ENCODE results near the gene CTTNBP2. TPM values are rescaled to one million over a fixed set of nuclear protein-coding genes. Genes with fewer than 3 reads are reported as not detected.

CTTNBP2 gene
- total RNA-seq (10 to 100 TPM in 2 of 7 donors, 1 to 10 TPM in 5; 5.3 to 15.1 (median 9.0) TPM), polyA plus RNA-seq (1 to 10 TPM in 2 of 3 donors, under 1 TPM in 1; 0.68 to 1.5 (median 1.4) TPM)
- long read RNA-seq, donor 1, partial matches to known transcripts, result 7 of 8 reads
- long read RNA-seq, donor 1, other reads (novel, unspliced or antisense), result 0 of 8 reads
- long read RNA-seq, donor 2, result 0 reads

GRCh38 chr7:117873310-117874190, at the start of gene CTTNBP2:
Gene CTTNBP2, minus strand, starts transcription at chr7:117873441. Its CDS starts 26 bp downstream, at chr7:117873415.
- Histone ChIP-seq H3K4me3 (peak within 1 kb of the TSS; percentile 44 to 80 (median 64)), H3K36me3 (no peaks in the 10 kb centered on the region), H3K27me3 (replicated peaks in 1 of 7) (peaks cover 0 to 73% (median 18%) of the 10 kb centered on the region in 7 donors), H3K4me1 (peaks cover 0 to 28% (median 13%) of the 10 kb centered on the region in 6 donors), H3K27ac (peak within 1 kb of the TSS; percentile 27 to 83 (median 72)), H3K9me3 (no peaks in the 10 kb centered on the region)
- WGBS, 5 donors, result 3 to 9% (median 4%) methylated on average over 18 to 87 of the region's 87 CpGs
- DNase-seq, result peak; percentile 83
- TF ChIP-seq CTCF (IDR thresholded peaks at IDR 0.05 in 8 of 11, conservative IDR thresholded peaks at IDR 0.05 in 3 of 11) (no peak), POLR2A (IDR thresholded peaks at IDR 0.05) (no peak), POLR2AphosphoS5 (IDR thresholded peaks at IDR 0.05) (peak in 2 of 3 donors; percentile 46 to 57)
- intact Hi-C loops (cut with DNase I; ENCODE audit: low total_unique reads), result loop anchor here (2.0 kb wide), 1 partner anchor 123 kb away; no protein-coding TSS in a partner anchor

DNA sequence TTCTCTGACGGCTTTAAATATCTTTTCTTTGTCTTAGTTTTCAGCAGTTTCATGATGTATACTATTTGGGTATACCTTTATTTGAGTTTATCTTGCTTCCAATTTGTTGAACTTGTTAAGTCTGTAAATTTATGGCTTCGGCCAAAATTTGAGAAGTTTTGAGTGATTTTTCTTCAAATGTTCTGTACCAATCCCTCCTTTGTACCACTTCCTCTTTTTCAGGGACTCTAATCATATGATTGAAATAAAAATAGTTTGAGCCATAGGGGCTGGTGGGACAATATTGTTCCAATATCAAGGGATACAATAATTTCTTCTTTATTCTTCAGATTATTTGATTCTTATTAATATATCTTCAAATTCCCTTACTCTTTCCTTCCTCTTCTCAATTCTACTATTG, 43.1 kb upstream of the CTTNBP2 start:
- H3K4me1 ChIP-seq, result no peaks in the 10 kb centered on the region
- TF ChIP-seq POLR2A (IDR thresholded peaks at IDR 0.05) (no peak), CTCF (IDR thresholded peaks at IDR 0.05 in 8 of 11, conservative IDR thresholded peaks at IDR 0.05 in 3 of 11) (no peak), POLR2AphosphoS5 (IDR thresholded peaks at IDR 0.05) (no peak)
- no peaks in the 10 kb centered on the region for H3K36me3 ChIP-seq
- WGBS, 5 donors, result 84 to 90% (median 87%) methylated on average over 2 of the region's 2 CpGs
- H3K9me3 ChIP-seq, result peaks cover 0 to 26% (median 12%) of the 10 kb centered on the region in 8 donors
- H3K27me3 ChIP-seq (replicated peaks in 1 of 7), result no peaks in the 10 kb centered on the region
- no peak for DNase-seq
- intact Hi-C loops (cut with DNase I; ENCODE audit: low total_unique reads), result no loop called here
- no peak overlapping the region for H3K27ac ChIP-seq
- H3K4me3 ChIP-seq, result no peak overlapping the region

GRCh38 chr7:117912421-117912820, 39.2 kb upstream of the CTTNBP2 start:
- no peak overlapping the region for H3K27ac ChIP-seq
- 73 to 88% (median 78%) methylated on average over 2 of the region's 2 CpGs for WGBS, 5 donors
- no peaks in the 10 kb centered on the region for H3K4me1 ChIP-seq
- DNase-seq, result no peak
- H3K36me3 ChIP-seq, result no peaks in the 10 kb centered on the region
- H3K27me3 ChIP-seq (replicated peaks in 1 of 7), result no peaks in the 10 kb centered on the region
- TF ChIP-seq POLR2A (IDR thresholded peaks at IDR 0.05) (no peak), POLR2AphosphoS5 (IDR thresholded peaks at IDR 0.05) (no peak), CTCF (IDR thresholded peaks at IDR 0.05 in 8 of 11, conservative IDR thresholded peaks at IDR 0.05 in 3 of 11) (no peak)
- H3K9me3 ChIP-seq, result peaks cover 0 to 26% (median 12%) of the 10 kb centered on the region in 8 donors
- no peak overlapping the region for H3K4me3 ChIP-seq
- intact Hi-C loops (cut with DNase I; ENCODE audit: low total_unique reads), result no loop called here

Measured in spleen (tissue), 13 donors.